HEK293T (cell line): ENCODE measurements around the gene AP4S1.

Source experiments
- NFRKB ChIP-seq: fragments of 450-650 bp; IDR thresholded peaks from 2 replicates; pipeline ENCODE4 v1.6.1; 2016; ENCODE audit warnings: mild to moderate bottlenecking, moderate library complexity
- SUZ12 ChIP-seq: fragments of 450-650 bp; IDR thresholded peaks from 2 replicates; pipeline ENCODE4 v1.6.1; 2016; ENCODE audit warnings: mild to moderate bottlenecking

DNA sequence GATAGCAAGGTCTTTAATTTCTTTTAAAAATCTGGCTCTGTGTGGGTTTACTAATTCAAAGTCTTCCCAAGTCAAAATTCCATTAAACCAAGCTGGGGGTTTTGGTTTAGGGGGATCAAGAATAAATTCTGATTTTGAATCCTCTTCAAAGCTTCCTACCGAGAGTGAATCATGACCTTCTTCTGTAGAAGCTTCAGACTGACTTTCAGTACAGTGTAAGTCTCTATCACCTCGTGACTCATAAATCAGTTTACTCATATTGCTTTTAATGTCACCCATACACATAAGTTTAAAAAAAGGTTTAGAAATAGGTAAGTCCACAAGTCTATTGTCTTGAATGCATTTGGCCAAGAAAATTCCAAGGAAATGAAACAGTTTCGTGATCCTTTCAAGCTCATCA is 81.3 kb downstream of the AP4S1 start:
- no peak for TF ChIP-seq SUZ12
- TF ChIP-seq NFRKB = no peak
